ENCODE results near the gene ATP5PO. TPM values are rescaled to one million over a fixed set of nuclear protein-coding genes. Genes with fewer than 3 reads are reported as not detected.

Gene ATP5PO
- total and polyA plus RNA-seq, 2 donors (not counting 1 experiment from before 2014, with no cell fraction given): 123 to 139 TPM

DNA sequence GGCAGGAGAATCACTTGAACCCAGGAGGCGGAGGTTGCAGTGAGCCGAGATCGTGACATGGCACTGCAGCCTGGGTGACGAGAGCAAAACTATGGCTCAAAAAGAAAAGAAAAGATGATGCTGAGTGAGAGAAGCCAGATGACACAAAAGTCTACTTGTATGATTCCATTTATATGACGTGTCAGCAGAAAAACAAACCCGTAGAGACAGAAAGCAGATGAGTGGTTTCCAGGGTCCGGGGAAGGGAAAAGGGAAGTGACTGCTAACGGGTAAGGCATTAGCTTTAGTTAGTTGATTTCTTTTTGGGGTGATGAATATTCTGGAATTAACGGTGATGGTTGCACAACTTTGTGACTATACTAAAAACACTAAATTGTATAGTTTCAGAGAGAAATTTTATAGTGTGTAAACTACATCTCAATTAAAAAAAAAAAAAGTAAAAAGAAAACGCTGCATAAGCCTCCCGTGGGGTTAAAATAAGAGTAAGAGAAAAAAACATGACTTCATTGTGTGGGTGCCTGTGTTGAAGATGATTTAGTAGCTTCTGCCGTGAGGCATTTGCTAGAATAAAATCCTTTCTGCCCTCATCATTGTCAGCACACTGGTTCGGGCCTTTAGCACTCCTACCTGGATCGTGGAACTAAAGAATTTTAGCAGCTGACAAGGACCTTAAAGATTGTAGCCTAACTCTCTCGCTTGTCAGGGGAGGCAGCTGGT lies 24.7 kb upstream of the ATP5PO start:
- Histone ChIP-seq H2AFZ (ENCODE audit: insufficient read depth, low read depth, low read length, poor library complexity, severe bottlenecking) (no peak overlapping the region), H3K79me2 (ENCODE audit: control insufficient read depth, insufficient read depth, low read length) (no peaks in the 10 kb centered on the region), H3K9ac (ENCODE audit: low read length) (no peak overlapping the region), H3K4me2 (replicated peaks; ENCODE audit: low read depth, low read length, poor library complexity, severe bottlenecking) (no peak overlapping the region), H3K27ac (ENCODE audit: low read length in 2 of 2) (no peak overlapping the region), H3K27me3 (replicated peaks in 1 of 4; ENCODE audit: control extremely low read depth in 1 of 4, control insufficient read depth in 3 of 4, insufficient read depth in 4 of 4, low read length in 3 of 4) (no peaks in the 10 kb centered on the region), H3K4me1 (ENCODE audit: control insufficient read depth in 2 of 2, insufficient read depth in 2 of 2, low read length in 2 of 2) (peaks cover 0 to 16% of the 10 kb centered on the region in 2 donors), H3K9me3 (ENCODE audit: control extremely low read depth in 1 of 3, control insufficient read depth in 2 of 3, insufficient read depth in 1 of 3, low read length in 2 of 3) (no peaks in the 10 kb centered on the region), H4K20me1 (ENCODE audit: control insufficient read depth, insufficient read depth, low read length, poor library complexity, severe bottlenecking) (no peaks in the 10 kb centered on the region), H3K36me3 (replicated peaks in 1 of 2; ENCODE audit: control extremely low read depth in 1 of 2, control insufficient read depth in 1 of 2, extremely low read depth in 1 of 2, insufficient read depth in 2 of 2, low read length in 1 of 2) (no peaks in the 10 kb centered on the region), H3K4me3 (ENCODE audit: control extremely low read depth in 1 of 5, extremely low read depth in 1 of 5, insufficient read depth in 1 of 5, low read depth in 2 of 5, low read length in 4 of 5) (no peak overlapping the region)
- no peak for DNase-seq
- Mint-ChIP-seq H3K9me3 (ENCODE audit: insufficient read depth) (peaks cover 4% of the 10 kb centered on the region), H3K4me3 (no peak overlapping the region), H3K27me3 (no peaks in the 10 kb centered on the region), H3K27ac (no peak overlapping the region), H3K4me1 (peaks cover 9% of the 10 kb centered on the region)
- intact Hi-C loops (cut with micrococcal nuclease): no loop called here
- no peak for ATAC-seq (ENCODE audit: low read depth)
- ChIA-PET POLR2A (no interaction called here), CTCF (interaction anchor here (1.2 to 5.5 kb wide), 4 partner anchors 11 to 422 kb away, joined by 3 to 39 read pairs (median 4); no protein-coding TSS in a partner anchor)
- 65% methylated on average over 9 of the region's 15 CpGs for WGBS (ENCODE audit: insufficient coverage)
- TF ChIP-seq, protein P1, sequence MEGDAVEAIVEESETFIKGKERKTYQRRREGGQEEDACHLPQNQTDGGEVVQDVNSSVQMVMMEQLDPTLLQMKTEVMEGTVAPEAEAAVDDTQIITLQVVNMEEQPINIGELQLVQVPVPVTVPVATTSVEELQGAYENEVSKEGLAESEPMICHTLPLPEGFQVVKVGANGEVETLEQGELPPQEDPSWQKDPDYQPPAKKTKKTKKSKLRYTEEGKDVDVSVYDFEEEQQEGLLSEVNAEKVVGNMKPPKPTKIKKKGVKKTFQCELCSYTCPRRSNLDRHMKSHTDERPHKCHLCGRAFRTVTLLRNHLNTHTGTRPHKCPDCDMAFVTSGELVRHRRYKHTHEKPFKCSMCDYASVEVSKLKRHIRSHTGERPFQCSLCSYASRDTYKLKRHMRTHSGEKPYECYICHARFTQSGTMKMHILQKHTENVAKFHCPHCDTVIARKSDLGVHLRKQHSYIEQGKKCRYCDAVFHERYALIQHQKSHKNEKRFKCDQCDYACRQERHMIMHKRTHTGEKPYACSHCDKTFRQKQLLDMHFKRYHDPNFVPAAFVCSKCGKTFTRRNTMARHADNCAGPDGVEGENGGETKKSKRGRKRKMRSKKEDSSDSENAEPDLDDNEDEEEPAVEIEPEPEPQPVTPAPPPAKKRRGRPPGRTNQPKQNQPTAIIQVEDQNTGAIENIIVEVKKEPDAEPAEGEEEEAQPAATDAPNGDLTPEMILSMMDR (IDR thresholded peaks at IDR 0.05): no peak
- TF ChIP-seq EZH2 (IDR thresholded peaks at IDR 0.05; ENCODE audit: borderline replicate concordance, insufficient read depth, low read depth, low read length, poor library complexity, severe bottlenecking): no peak

DNA sequence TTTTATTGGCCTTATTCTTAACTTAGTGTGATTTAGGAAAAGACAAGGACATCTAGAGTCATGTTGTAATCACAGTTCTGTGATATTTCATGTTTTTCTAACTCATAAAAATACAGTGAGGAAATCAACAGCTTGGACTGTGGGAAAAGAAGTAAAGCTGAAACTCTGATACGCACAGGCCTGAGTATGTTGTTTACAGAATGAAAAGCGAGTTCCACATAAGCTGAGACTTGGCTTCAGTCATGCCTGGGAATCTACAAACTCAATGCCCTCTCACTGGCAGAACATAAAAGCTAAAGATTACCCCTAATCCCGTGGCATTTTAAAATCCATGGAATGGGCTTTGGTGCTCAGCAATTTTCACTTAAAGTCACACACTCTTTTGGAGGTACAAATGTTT lies 23.6 kb upstream of the ATP5PO start:
- no peak overlapping the region for H3K27ac Mint-ChIP-seq
- TF ChIP-seq, protein P1 (IDR thresholded peaks at IDR 0.05): no peak
- no peak for TF ChIP-seq EZH2 (IDR thresholded peaks at IDR 0.05; ENCODE audit: borderline replicate concordance, insufficient read depth, low read depth, low read length, poor library complexity, severe bottlenecking)
- no peak for ATAC-seq (ENCODE audit: low read depth)
- Histone ChIP-seq H2AFZ (ENCODE audit: insufficient read depth, low read depth, low read length, poor library complexity, severe bottlenecking) (no peak overlapping the region), H3K27ac (ENCODE audit: low read length in 2 of 2) (no peak overlapping the region), H3K4me1 (ENCODE audit: control insufficient read depth in 2 of 2, insufficient read depth in 2 of 2, low read length in 2 of 2) (peaks cover 0 to 16% of the 10 kb centered on the region in 2 donors), H3K79me2 (ENCODE audit: control insufficient read depth, insufficient read depth, low read length) (no peaks in the 10 kb centered on the region), H3K4me2 (replicated peaks; ENCODE audit: low read depth, low read length, poor library complexity, severe bottlenecking) (no peak overlapping the region), H3K4me3 (ENCODE audit: control extremely low read depth in 1 of 5, extremely low read depth in 1 of 5, insufficient read depth in 1 of 5, low read depth in 2 of 5, low read length in 4 of 5) (no peak overlapping the region), H3K27me3 (replicated peaks in 1 of 4; ENCODE audit: control extremely low read depth in 1 of 4, control insufficient read depth in 3 of 4, insufficient read depth in 4 of 4, low read length in 3 of 4) (no peaks in the 10 kb centered on the region), H4K20me1 (ENCODE audit: control insufficient read depth, insufficient read depth, low read length, poor library complexity, severe bottlenecking) (no peaks in the 10 kb centered on the region), H3K9me3 (ENCODE audit: control extremely low read depth in 1 of 3, control insufficient read depth in 2 of 3, insufficient read depth in 1 of 3, low read length in 2 of 3) (no peaks in the 10 kb centered on the region), H3K9ac (ENCODE audit: low read length) (no peak overlapping the region), H3K36me3 (replicated peaks in 1 of 2; ENCODE audit: control extremely low read depth in 1 of 2, control insufficient read depth in 1 of 2, extremely low read depth in 1 of 2, insufficient read depth in 2 of 2, low read length in 1 of 2) (no peaks in the 10 kb centered on the region)
- CTCF ChIA-PET: interaction anchor here (1.2 to 5.5 kb wide), 5 partner anchors 8 to 423 kb away, joined by 3 to 39 read pairs (median 5); no protein-coding TSS in a partner anchor
- H3K4me1 Mint-ChIP-seq: peaks cover 9% of the 10 kb centered on the region
- intact Hi-C loops (cut with micrococcal nuclease): no loop called here
- no peak overlapping the region for H3K4me3 Mint-ChIP-seq
- WGBS (ENCODE audit: insufficient coverage): 100% methylated on average over 1 of the region's 3 CpGs
- DNase-seq: no peak
- H3K9me3 Mint-ChIP-seq (ENCODE audit: insufficient read depth): no peaks in the 10 kb centered on the region
- POLR2A ChIA-PET: interaction anchor here (0.5 to 1.3 kb wide), 2 partner anchors 8 to 260 kb away, joined by 3 to 6 read pairs; no protein-coding TSS in a partner anchor
- no peaks in the 10 kb centered on the region for H3K27me3 Mint-ChIP-seq

Measured in B cell (primary cell).